GM18951 (cell line): ENCODE measurements around the gene FHIT.

Experiments
- POLR2A ChIP-seq: IDR thresholded peaks from 4 replicates; pipeline ENCODE4 v1.6.1; 2011; ENCODE audit warnings: mild to moderate bottlenecking; ENCODE audit not compliant: insufficient read length, insufficient read depth; ENCODE audit errors: extremely low read depth
- in situ Hi-C: fragments of 300-500 bp; cut with MboI; formaldehyde crosslinking; loops from one replicate; pipeline ENCODE4 v1.12.0; 2022; ENCODE audit warnings: low sequenced_read_pairs, mixed read lengths, inconsistent platforms; ENCODE audit not compliant: unreplicated experiment

The FHIT gene

DNA sequence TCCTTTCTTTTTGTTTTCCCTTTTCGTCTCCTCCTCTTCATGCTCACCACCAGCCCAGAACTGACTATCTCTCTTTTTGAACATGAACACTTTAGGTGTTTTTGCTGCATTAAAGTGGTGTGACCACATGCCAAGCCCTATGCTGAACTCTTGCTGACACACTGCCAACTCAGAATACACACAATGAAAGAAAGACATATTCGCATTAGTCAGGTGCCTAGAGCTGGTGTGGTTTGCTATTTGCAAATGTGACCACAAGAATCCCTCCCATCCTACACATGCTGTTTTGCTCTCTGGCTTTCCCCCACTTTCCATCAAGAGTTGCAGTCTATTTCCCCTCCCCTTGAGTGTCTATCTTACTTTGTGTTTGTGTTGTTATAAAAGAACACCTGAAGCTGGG lies 1233.6 kb downstream of the FHIT start:
- no peak for TF ChIP-seq POLR2A
- in situ Hi-C loops = no loop called here

- no peak for TF ChIP-seq POLR2A
- in situ Hi-C loops = no loop called here
These were observed 1236.1 kb downstream of the FHIT start for GRCh38 chr3:60015032-60015705.

DNA sequence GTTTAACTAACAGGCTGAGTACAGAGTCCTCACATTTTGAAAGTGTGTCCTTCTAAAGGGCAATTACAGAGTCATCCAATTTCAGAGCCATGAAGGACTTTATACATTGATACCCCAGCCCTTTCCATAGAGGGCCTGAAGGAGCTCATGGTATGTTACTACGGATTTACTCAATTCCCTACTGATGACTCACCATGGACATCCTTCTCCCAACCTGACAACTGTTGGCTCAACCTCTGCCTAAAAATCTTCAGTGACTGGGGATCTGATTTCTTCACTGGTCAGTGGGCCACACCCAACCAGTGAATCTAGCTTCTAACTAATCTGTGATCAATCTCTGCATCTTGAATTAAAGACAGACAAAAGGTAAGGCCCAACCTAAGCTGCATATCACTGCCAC lies 1238.0 kb downstream of the FHIT start:
- in situ Hi-C loops = no loop called here
- no peak for TF ChIP-seq POLR2A

GRCh38 chr3:60011218-60011617 lies 1240.0 kb downstream of the FHIT start:
- no peak for TF ChIP-seq POLR2A
- in situ Hi-C loops = no loop called here

DNA sequence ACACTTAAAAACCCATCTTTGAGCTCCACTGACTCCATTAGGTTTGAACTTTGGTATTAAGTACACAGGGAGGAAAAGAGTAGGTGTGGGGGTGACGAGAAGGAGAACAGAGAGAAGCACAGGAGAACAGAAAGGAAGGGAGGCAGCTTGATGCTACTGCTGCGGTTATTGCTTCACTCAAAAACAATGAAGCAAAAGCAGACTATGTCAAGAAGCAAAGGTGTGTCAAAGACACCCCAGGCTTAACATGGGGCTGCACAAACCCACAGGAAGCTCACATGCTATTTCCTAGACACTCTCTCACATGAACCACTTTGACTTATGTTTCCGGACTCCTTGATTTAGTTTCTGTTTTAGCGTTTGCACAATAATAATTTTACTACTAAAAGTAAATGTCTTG lies 1240.5 kb downstream of the FHIT start:
- in situ Hi-C loops = no loop called here
- TF ChIP-seq POLR2A = no peak

DNA sequence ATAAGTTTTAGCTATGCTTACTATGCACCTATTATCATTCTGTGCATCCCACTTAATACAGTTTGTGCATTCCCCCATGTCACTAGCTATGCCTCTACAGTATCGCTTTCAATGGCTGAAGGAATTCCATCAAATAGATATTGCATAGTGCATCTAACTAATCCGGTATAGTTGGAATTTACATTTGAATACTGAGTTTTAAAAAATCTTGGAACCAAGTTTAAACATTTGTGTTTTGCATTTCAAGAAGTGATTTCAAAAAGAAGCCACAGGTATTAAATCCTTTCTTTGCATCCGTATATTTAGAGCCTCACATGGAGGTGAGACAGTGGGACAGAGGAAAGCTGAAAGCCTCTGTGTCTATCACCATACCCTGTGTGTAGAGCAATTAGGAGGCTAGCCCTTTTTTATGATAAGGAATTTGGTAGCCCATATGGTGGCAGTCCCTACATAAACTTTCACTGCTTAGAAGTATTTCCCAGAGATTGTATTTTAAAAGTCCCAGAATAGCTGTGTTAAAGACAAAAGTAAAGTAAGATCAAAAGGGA lies 1241.2 kb downstream of the FHIT start:
- TF ChIP-seq POLR2A = no peak
- in situ Hi-C loops = no loop called here

- in situ Hi-C loops = no loop called here
- no peak for TF ChIP-seq POLR2A
These were observed 1249.9 kb downstream of the FHIT start for GRCh38 chr3:60001369-60001768.

DNA sequence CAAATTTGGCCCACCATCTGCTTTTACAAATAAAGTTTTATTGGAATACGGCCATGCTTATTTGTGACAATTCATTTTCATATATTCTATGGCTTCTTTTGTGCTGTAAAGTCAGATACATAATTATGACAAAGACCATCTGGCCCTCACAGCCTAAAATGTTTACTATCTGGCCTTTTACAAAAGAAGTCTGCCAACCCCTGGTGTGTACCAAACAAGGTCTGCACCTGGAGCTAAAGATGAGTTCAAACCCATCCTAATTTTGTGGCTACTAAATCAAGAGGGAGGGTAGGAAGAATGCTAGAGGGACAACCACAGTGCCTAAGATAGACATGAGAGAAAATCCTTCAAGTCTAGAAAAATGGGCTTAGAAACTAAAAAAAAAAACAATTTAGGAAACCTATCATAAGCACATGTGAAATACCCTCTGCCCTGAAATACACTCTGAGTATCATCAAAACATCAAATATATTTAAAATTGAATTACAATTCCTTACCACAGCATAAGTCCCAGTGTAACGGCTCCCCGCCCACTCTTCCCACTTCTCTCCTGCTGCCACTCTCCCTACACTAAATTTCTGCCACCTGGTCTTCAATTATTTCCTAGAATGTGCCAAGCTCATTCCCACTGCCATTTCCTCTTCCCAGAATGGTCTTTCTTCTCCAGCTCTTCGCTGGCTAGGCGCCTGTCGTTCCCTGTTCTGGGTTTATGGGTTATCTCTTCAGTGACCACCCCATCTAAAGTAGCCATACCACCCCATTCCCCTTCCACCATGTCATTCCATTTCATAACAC lies 1250.7 kb downstream of the FHIT start:
- no peak for TF ChIP-seq POLR2A
- in situ Hi-C loops = no loop called here

GRCh38 chr3:59998058-59998457 lies 1253.2 kb downstream of the FHIT start:
- in situ Hi-C loops = no loop called here
- no peak for TF ChIP-seq POLR2A

DNA sequence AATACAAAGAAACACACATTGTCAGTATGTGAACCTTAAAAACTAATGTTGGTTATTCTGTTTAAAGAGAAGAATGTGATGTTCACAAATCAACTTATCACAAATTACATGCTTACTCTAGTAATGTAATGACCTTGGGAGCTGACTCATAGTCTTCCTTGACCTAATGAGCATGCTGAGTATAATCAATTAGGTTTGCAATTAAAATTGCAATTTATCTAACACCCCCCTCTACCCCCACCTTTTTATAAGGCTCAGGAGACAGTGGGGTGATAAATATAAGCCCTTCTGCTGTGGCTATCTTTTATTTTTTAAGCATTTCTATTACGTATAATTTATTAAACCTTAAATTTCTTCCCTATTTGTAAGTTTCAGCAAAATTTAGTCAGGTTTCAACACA lies 1253.7 kb downstream of the FHIT start:
- in situ Hi-C loops = no loop called here
- no peak for TF ChIP-seq POLR2A

DNA sequence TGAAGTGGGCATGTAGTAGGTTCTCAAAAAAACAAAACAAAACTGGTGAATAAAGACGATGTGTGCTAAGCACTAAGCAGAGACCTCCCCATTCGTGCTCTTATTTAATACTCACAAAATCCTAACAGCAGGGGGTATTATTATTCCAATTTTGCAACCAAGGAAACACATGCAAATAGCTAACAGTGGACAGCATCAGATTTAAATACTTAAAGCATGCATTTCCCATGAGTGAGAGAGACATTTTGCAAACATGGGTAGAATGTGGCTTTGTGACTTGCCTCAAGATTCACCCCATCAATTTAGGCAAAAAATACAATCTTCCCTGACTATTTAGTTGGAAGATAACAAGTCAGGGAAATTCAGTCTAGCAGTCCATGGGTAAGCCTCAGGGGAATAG lies 1255.2 kb downstream of the FHIT start:
- no peak for TF ChIP-seq POLR2A
- in situ Hi-C loops = no loop called here

GRCh38 chr3:59995563-59995962 lies 1255.7 kb downstream of the FHIT start:
- no peak for TF ChIP-seq POLR2A
- in situ Hi-C loops = no loop called here

DNA sequence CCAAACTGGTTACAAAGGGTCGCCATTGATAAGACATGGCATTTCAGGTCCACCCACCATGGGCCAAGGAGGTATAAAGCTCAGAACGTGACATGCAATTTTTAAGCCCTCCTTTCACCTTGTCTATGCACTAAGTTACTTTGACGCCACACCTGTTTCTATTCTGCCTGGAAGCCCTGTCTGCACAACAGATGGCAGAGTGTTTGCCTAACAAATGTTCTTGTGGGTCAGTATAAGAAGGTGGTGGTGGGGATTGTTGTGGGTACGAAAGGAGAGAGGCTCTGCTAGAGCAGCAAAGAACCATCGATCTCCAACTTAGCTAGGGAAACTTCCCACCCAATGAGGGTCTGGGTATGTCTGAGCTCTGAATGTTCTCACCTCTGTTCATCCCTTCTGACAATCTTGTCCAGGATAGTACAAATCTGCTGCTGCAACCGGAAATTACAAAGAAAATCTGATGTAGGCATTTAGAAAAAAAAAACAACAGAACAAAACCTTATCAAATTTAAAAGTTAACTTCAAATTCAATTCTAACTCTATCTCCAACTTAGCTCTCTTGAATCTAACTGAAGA lies 1256.4 kb downstream of the FHIT start:
- in situ Hi-C loops = no loop called here
- TF ChIP-seq POLR2A = no peak

DNA sequence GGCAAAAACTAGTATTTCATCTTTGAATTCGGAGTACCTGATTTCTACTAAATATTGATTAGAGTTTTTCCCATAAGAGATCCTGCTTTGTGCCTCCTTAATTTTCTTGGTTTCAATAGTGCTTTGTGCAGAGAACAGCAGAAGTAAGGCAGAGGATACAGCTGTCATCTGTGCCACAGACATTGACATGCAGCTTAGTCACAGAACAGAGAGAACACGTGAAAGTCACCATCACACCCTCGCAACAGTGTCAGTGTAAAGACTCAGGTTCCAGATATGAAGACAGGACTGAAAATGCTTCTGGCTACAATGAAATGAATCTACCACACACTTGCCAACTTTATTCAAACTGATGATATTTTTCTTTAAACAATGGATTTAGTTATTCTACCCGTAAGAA lies 1258.7 kb downstream of the FHIT start:
- no peak for TF ChIP-seq POLR2A

GRCh38 chr3:59990915-59991314 lies 1260.3 kb downstream of the FHIT start:
- TF ChIP-seq POLR2A = no peak
- in situ Hi-C loops = no loop called here

More for the DNA sequence above, 1258.7 kb downstream of the FHIT start:
- in situ Hi-C loops = no loop called here
